Neural cell (in vitro differentiated cells): ENCODE data around the gene ANKRD63. TPM values are rescaled to one million over a fixed set of nuclear protein-coding genes. Genes with fewer than 3 reads are reported as not detected.

Experiments used
- H2AFZ ChIP-seq: fragments of 200-600, 300-800 bp; sonication (generic), shearing (Covaris generic); 2 replicates; pipeline ENCODE4 v1.6.0; 2014; ENCODE audit warnings: low read depth, mild to moderate bottlenecking, antibody characterized with exemption, low read length, moderate library complexity
- H3F3A ChIP-seq: fragments of 200-600 bp; shearing (Covaris generic); 2 replicates; pipeline ENCODE4 v1.6.1; 2016; ENCODE audit warnings: mild to moderate bottlenecking, moderate library complexity, mixed read lengths, antibody characterized with exemption, low read length; ENCODE audit not compliant: insufficient read depth, poor library complexity, severe bottlenecking
- H3K27ac ChIP-seq: fragments of 200-600, 300-800 bp; sonication (generic), shearing (Covaris generic); 2 replicates; pipeline ENCODE4 v1.5.1; 2014; ENCODE audit warnings: mild to moderate bottlenecking, low read length, moderate library complexity
- H3K27me3 ChIP-seq: fragments of 300-800, 200-600 bp; sonication (generic), shearing (Covaris generic); 2 replicates; pipeline ENCODE4 v1.6.0; 2014; ENCODE audit warnings: mild to moderate bottlenecking, low read depth, low read length, moderate library complexity; ENCODE audit not compliant: insufficient read depth
- H3K36me3 ChIP-seq: fragments of 300-800, 200-600 bp; sonication (generic), shearing (Covaris generic); 2 replicates; pipeline ENCODE4 v1.5.1; 2014; ENCODE audit warnings: mild to moderate bottlenecking, antibody characterized with exemption, low read length, moderate library complexity; ENCODE audit not compliant: insufficient read depth
- H3K4me2 ChIP-seq: fragments of 300-800, 200-600 bp; sonication (generic), shearing (Covaris generic); 2 replicates; pipeline ENCODE4 v1.6.0; 2014; ENCODE audit warnings: mild to moderate bottlenecking, low read length
- H3K4me3 ChIP-seq: fragments of 300-800, 200-600 bp; sonication (generic), shearing (Covaris generic); 2 replicates; pipeline ENCODE4 v1.5.1; 2014; ENCODE audit warnings: mild to moderate bottlenecking, low read length, moderate library complexity
- H3K79me2 ChIP-seq: fragments of 200-600 bp; shearing (Covaris generic); replicated peaks from 2 replicates; pipeline ENCODE4 v1.6.0; 2014; ENCODE audit warnings: mild to moderate bottlenecking, low read length, moderate library complexity; ENCODE audit not compliant: insufficient read depth
- H3K9ac ChIP-seq: fragments of 300-800, 200-600 bp; sonication (generic), shearing (Covaris generic); 2 replicates; pipeline ENCODE4 v1.6.1; 2016; ENCODE audit warnings: mild to moderate bottlenecking, low read length, mixed read lengths
- H3K9me2 ChIP-seq: fragments of 200-600 bp; shearing (Covaris generic); 2 replicates; pipeline ENCODE4 v1.6.1; 2016; ENCODE audit warnings: mild to moderate bottlenecking, low read length, mixed read lengths; ENCODE audit not compliant: insufficient read depth
- H3K9me3 ChIP-seq: fragments of 200-600, 300-800 bp; sonication (generic), shearing (Covaris generic); 2 replicates; pipeline ENCODE4 v1.6.1; 2016; ENCODE audit warnings: mild to moderate bottlenecking, mixed run types, low read length, moderate library complexity, mixed read lengths
- H4K20me1 ChIP-seq: fragments of 200-600 bp; shearing (Covaris generic); 2 replicates; pipeline ENCODE4 v1.6.1; 2016; ENCODE audit warnings: mild to moderate bottlenecking, mixed run types; ENCODE audit not compliant: insufficient read depth
- EP300 ChIP-seq: fragments of 450-650 bp; conservative IDR thresholded peaks from 2 replicates; pipeline ENCODE4 v1.6.1; 2014; ENCODE audit warnings: antibody characterized with exemption, mild to moderate bottlenecking, moderate library complexity; ENCODE audit not compliant: poor library complexity, severe bottlenecking
- EZH2 ChIP-seq: fragments of 200-600, 300-800 bp; shearing (Covaris generic), sonication (generic); IDR thresholded peaks from 2 replicates; pipeline ENCODE4 v1.6.1; 2014; ENCODE audit warnings: antibody characterized with exemption, low read length, borderline replicate concordance, mild to moderate bottlenecking; ENCODE audit not compliant: insufficient read depth, poor library complexity, severe bottlenecking
- MXI1 ChIP-seq: fragments of 450-650 bp; conservative IDR thresholded peaks from 2 replicates; pipeline ENCODE4 v1.6.1; 2014; ENCODE audit warnings: antibody characterized with exemption, mild to moderate bottlenecking; ENCODE audit not compliant: poor library complexity, severe bottlenecking
- POLR2AphosphoS5 ChIP-seq: IDR thresholded peaks from 2 replicates; pipeline ENCODE4 v1.6.1; 2012
- RAD21 ChIP-seq: fragments of 450-650 bp; conservative IDR thresholded peaks from 2 replicates; pipeline ENCODE4 v1.6.1; 2014; ENCODE audit warnings: antibody characterized with exemption, mild to moderate bottlenecking, moderate library complexity
- SMC3 ChIP-seq: fragments of 450-650 bp; conservative IDR thresholded peaks from 2 replicates; pipeline ENCODE4 v1.6.1; 2014; ENCODE audit warnings: antibody characterized with exemption, mild to moderate bottlenecking, moderate library complexity; ENCODE audit not compliant: poor library complexity
- TAF1 ChIP-seq: IDR thresholded peaks from 2 replicates; pipeline ENCODE4 v1.6.1; 2012; ENCODE audit warnings: low read depth
- polyA plus RNA-seq: library from polyadenylated mRNA; depleted of rRNA; stranded (reverse); fragments of >200 nt; gene quantifications from 2 replicates; pipeline ENCODE4 v1.2.3, GENCODE V29; 2014
- TF ChIP-seq, protein P1 (sequence below): IDR thresholded peaks from 2 replicates; pipeline ENCODE4 v1.6.1; 2012; ENCODE audit warnings: borderline replicate concordance
- TF ChIP-seq, protein P2 (sequence below): fragments of 450-650 bp; IDR thresholded peaks from 2 replicates; pipeline ENCODE4 v1.5.1; 2014; ENCODE audit warnings: antibody characterized with exemption, mild to moderate bottlenecking, moderate library complexity; ENCODE audit not compliant: poor library complexity, severe bottlenecking

The ANKRD63 gene
- polyA plus RNA-seq, 1 donor from 2014 or later, result 2.1 TPM

DNA sequence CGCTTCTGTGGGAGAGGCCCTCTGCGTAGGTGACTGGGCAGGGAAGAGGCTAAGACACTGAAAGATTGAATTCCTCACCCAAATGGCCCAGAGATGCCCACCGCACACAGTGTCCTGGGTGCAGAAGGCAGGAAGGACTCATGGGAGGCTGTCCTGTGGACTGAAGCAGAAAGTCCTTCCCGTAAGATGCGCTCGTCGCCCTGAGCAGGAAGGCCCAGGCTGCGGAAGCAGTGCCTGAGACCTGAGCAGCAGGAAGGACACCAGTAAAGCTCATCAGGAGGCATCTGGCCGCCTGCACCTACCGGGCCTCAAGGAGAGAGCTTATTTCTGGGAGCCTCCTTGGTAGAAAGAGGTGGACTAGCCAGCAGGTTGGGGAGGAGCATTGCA, 40.7 kb downstream of the ANKRD63 start:
- no peak for TF ChIP-seq EP300
- TF ChIP-seq, protein P1, sequence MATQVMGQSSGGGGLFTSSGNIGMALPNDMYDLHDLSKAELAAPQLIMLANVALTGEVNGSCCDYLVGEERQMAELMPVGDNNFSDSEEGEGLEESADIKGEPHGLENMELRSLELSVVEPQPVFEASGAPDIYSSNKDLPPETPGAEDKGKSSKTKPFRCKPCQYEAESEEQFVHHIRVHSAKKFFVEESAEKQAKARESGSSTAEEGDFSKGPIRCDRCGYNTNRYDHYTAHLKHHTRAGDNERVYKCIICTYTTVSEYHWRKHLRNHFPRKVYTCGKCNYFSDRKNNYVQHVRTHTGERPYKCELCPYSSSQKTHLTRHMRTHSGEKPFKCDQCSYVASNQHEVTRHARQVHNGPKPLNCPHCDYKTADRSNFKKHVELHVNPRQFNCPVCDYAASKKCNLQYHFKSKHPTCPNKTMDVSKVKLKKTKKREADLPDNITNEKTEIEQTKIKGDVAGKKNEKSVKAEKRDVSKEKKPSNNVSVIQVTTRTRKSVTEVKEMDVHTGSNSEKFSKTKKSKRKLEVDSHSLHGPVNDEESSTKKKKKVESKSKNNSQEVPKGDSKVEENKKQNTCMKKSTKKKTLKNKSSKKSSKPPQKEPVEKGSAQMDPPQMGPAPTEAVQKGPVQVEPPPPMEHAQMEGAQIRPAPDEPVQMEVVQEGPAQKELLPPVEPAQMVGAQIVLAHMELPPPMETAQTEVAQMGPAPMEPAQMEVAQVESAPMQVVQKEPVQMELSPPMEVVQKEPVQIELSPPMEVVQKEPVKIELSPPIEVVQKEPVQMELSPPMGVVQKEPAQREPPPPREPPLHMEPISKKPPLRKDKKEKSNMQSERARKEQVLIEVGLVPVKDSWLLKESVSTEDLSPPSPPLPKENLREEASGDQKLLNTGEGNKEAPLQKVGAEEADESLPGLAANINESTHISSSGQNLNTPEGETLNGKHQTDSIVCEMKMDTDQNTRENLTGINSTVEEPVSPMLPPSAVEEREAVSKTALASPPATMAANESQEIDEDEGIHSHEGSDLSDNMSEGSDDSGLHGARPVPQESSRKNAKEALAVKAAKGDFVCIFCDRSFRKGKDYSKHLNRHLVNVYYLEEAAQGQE, result no peak
- no peak for TF ChIP-seq EZH2
- no peak for TF ChIP-seq MXI1
- TF ChIP-seq, protein P2, sequence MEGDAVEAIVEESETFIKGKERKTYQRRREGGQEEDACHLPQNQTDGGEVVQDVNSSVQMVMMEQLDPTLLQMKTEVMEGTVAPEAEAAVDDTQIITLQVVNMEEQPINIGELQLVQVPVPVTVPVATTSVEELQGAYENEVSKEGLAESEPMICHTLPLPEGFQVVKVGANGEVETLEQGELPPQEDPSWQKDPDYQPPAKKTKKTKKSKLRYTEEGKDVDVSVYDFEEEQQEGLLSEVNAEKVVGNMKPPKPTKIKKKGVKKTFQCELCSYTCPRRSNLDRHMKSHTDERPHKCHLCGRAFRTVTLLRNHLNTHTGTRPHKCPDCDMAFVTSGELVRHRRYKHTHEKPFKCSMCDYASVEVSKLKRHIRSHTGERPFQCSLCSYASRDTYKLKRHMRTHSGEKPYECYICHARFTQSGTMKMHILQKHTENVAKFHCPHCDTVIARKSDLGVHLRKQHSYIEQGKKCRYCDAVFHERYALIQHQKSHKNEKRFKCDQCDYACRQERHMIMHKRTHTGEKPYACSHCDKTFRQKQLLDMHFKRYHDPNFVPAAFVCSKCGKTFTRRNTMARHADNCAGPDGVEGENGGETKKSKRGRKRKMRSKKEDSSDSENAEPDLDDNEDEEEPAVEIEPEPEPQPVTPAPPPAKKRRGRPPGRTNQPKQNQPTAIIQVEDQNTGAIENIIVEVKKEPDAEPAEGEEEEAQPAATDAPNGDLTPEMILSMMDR, result no peak
- TF ChIP-seq SMC3, result no peak
- no peak for TF ChIP-seq RAD21
- TF ChIP-seq POLR2AphosphoS5, result no peak
- TF ChIP-seq TAF1, result no peak
- no peaks in the 10 kb centered on the region for H3K9me2 ChIP-seq

DNA sequence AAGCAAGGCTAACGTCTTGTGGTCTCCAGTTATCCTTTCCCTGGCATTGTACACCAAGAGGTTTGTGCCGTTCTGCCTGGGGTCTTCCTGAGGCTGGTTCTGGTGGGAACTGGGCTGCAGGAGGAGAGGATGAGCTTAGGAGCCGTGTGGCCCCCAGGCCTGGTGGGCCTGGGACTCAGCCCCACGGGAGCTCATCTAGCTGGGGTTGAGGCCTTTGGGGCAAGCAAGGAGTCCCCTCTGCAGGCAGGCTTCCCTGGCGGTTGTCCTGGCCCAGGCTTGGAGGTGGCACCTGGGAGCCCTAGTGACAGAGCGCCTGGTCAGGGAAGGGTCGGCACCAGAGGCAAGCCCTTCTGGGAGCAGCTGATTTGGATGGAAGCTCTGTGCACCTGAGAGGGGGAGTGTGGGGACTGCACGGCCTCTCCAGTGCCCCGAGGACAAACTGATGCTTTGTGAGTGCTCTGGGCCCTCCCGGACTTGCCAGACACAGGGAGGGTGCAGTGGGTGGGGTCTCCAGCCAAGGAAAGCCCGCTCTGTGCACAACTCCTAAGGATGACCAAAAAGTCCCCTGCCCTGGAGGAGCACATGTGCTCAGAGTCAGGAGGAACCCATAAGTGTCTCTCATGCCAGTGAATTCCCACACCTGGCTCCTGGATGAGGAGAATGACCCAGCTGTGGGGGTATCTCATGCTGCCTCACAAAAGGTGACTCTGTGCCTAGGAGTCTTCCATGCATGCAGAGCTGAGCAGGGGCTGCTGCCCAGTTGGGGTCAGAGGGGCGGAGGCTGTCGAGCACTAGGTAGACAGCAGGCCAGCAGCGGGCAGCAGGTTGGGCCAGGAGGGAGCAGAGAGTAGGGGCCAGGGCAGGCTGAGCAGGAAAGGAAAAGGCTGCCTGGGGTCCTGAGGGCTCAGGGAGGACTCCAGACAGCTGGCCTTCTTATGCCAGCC, 41.3 kb downstream of the ANKRD63 start:
- Histone ChIP-seq H4K20me1 (no peaks in the 10 kb centered on the region), H3K9me3 (no peaks in the 10 kb centered on the region), H3K9me2 (no peaks in the 10 kb centered on the region), H3K27me3 (no peaks in the 10 kb centered on the region), H3K4me2 (no peak overlapping the region), H3K79me2 (no peaks in the 10 kb centered on the region), H2AFZ (no peak overlapping the region), H3K4me3 (peak overlapping the region; percentile 71), H3K9ac (no peak overlapping the region), H3K36me3 (no peaks in the 10 kb centered on the region), H3F3A (no peaks in the 10 kb centered on the region), H3K27ac (no peak overlapping the region)
- TF ChIP-seq SMC3 (no peak), EP300 (no peak), TAF1 (no peak)
- TF ChIP-seq, protein P2, result no peak

More for the DNA sequence above, 40.7 kb downstream of the ANKRD63 start:
- no peak overlapping the region for H3K4me3 ChIP-seq
- no peaks in the 10 kb centered on the region for H3K9me3 ChIP-seq
- H3K36me3 ChIP-seq, result no peaks in the 10 kb centered on the region
- no peaks in the 10 kb centered on the region for H4K20me1 ChIP-seq
- no peaks in the 10 kb centered on the region for H3K27me3 ChIP-seq
- H3K4me2 ChIP-seq, result no peak overlapping the region
- no peaks in the 10 kb centered on the region for H3F3A ChIP-seq
- H3K9ac ChIP-seq, result no peak overlapping the region
- H2AFZ ChIP-seq, result no peak overlapping the region
- H3K27ac ChIP-seq, result no peak overlapping the region
- no peaks in the 10 kb centered on the region for H3K79me2 ChIP-seq
